Esophagus muscularis mucosa (tissue), 3 donors: ENCODE measurements around the gene GRID2.

ENCODE experiments used
- CTCF ChIP-seq, 3 experiments: fragments of 200-600 bp in 2 of 3; fragments of 450-650 bp in 1 of 3; sonication (generic) in 2 of 3; IDR thresholded peaks; one replicate each; pipeline ENCODE4 v1.5.1; 2017 to 2019; ENCODE audit warnings: antibody characterized with exemption in 3 of 3, mild to moderate bottlenecking in 2 of 3, moderate library complexity in 1 of 3
- EP300 ChIP-seq: sonication (generic); formaldehyde crosslinking; IDR thresholded peaks from one replicate; pipeline ENCODE4 v1.6.1; 2017; ENCODE audit warnings: antibody characterized with exemption

DNA sequence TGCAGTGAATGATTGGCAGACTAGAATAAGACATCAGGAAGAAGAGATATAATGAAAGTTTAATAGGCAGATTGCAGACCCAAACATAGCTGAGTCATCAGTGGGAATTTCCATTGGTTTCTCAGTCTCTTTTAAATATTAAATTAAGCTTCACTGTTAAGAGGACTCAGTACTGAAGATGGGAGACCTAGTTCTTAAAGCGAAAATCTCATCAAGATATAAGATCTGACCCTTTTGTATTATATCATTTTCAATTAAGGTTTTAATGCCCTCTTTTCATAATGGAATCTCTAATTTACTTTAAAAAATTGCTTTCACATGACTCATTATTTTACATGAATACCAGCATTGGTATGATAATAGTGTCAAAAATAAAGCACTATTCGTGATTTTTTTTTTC, 1355.9 kb downstream of the GRID2 start:
- TF ChIP-seq CTCF (IDR thresholded peaks at IDR 0.05) (no peak), EP300 (no peak)
